Measurements from ENCODE around the gene ARHGAP19. TPM values are rescaled to one million over a fixed set of nuclear protein-coding genes. Genes with fewer than 3 reads are reported as not detected.

The ARHGAP19 gene
- total RNA-seq, 1 donor from 2014 or later: 9.8 TPM

DNA sequence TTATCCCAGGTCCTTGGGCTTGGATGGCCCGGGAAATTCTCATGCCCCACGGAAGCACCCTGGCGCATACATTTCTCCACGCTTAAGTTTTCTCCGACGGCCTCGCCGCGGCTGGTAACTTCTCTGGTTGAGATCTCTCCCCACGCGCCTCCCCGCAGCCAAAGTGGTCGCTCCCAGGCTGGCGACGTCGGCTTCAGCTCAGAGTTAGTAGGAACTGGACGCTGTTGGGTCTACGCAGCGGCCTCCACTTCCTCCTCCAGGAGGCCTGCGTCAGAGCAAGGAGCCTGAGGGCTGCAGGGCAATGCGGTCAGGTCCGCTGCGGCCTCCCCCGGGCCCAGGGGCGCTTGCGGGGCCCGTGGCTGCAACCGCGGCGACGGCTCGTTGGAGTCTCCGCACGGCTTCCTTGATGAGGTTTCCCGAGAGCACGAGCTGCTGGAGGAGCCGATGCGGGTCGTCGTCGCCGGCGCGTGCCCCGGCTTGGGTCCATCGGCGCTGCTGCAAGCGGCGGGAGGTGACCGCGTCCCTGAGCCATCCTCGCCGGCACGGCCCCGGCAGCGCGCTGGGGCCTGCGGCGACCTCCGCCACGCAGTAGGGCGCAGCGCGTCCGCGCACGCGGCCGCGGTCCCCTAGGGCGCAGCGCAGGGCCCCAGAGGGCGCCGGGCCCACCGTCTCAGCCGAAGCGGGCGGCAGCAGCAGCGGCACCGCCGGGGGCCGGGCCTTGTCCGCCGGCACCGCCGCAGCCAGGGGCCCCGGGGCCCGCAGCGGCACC is 41.3 kb upstream of the ARHGAP19 start:
- Mint-ChIP-seq H3K9me3 (ENCODE audit: unreplicated experiment) (peaks cover 10% of the 10 kb centered on the region), H3K4me1 (ENCODE audit: low read depth, unreplicated experiment) (peaks cover 40% of the 10 kb centered on the region), H3K36me3 (ENCODE audit: unreplicated experiment) (peaks cover 4% of the 10 kb centered on the region), H3K4me3 (ENCODE audit: unreplicated experiment) (peak overlapping the region; percentile 96), H3K27me3 (ENCODE audit: unreplicated experiment) (peaks cover 7% of the 10 kb centered on the region), H3K27ac (ENCODE audit: unreplicated experiment) (peak overlapping the region; percentile 78)
- TF ChIP-seq, protein P1, sequence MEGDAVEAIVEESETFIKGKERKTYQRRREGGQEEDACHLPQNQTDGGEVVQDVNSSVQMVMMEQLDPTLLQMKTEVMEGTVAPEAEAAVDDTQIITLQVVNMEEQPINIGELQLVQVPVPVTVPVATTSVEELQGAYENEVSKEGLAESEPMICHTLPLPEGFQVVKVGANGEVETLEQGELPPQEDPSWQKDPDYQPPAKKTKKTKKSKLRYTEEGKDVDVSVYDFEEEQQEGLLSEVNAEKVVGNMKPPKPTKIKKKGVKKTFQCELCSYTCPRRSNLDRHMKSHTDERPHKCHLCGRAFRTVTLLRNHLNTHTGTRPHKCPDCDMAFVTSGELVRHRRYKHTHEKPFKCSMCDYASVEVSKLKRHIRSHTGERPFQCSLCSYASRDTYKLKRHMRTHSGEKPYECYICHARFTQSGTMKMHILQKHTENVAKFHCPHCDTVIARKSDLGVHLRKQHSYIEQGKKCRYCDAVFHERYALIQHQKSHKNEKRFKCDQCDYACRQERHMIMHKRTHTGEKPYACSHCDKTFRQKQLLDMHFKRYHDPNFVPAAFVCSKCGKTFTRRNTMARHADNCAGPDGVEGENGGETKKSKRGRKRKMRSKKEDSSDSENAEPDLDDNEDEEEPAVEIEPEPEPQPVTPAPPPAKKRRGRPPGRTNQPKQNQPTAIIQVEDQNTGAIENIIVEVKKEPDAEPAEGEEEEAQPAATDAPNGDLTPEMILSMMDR (IDR thresholded peaks at IDR 0.05; ENCODE audit: partially characterized antibody, unreplicated experiment): no peak
- peak; percentile 58 for DNase-seq

- H3K4me1 Mint-ChIP-seq (ENCODE audit: low read depth, unreplicated experiment): peaks cover 44% of the 10 kb centered on the region
- TF ChIP-seq, protein P1 (IDR thresholded peaks at IDR 0.05; ENCODE audit: partially characterized antibody, unreplicated experiment): no peak
- H3K9me3 Mint-ChIP-seq (ENCODE audit: unreplicated experiment): peaks cover 10% of the 10 kb centered on the region
- H3K4me3 Mint-ChIP-seq (ENCODE audit: unreplicated experiment): peak overlapping the region; percentile 96
- H3K36me3 Mint-ChIP-seq (ENCODE audit: unreplicated experiment): peaks cover 4% of the 10 kb centered on the region
- H3K27ac Mint-ChIP-seq (ENCODE audit: unreplicated experiment): peak overlapping the region; percentile 78
- H3K27me3 Mint-ChIP-seq (ENCODE audit: unreplicated experiment): peaks cover 7% of the 10 kb centered on the region
- no peak for DNase-seq
Measured at GRCh38 chr10:97333351-97333600, 40.8 kb upstream of the ARHGAP19 start.

DNA sequence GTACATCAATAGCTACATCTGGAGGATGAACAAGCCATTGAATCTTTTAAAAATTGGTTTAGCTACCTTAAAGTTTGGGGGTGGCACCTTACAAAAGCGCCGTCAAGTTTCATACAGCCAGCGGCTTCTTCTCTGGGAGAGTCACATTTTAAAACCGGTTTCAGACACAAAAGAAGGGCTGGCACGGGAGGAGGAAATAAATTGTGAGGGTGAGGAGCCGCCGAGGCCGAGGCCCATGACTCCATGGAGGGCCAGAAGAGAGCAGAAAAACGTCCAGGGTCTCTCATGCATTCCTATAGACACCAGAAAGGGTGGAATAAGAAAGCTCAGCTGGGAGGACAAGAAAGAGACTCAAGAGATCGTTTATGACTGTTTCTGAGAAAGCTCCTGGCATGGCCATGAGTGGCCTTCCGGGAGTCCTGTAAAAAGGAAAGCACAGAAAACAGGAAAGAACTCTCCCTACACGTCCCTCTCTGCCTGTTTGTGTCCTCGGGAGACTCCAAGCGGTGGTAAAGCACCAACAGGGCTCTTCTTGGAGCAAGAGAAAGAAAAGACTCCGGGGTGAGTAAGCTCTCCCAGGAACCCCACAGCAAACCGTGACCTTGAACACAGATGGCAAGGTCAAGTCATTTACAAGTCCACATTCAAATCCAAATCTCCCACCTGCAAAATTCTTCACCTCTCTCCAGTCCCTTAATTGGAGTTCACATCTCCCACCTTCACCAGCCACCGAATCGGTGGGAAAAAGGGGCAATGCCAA is 40.3 kb upstream of the ARHGAP19 start:
- H3K36me3 Mint-ChIP-seq (ENCODE audit: unreplicated experiment): peaks cover 4% of the 10 kb centered on the region
- H3K9me3 Mint-ChIP-seq (ENCODE audit: unreplicated experiment): peaks cover 10% of the 10 kb centered on the region
- no peak for DNase-seq
- peaks cover 42% of the 10 kb centered on the region for H3K4me1 Mint-ChIP-seq (ENCODE audit: low read depth, unreplicated experiment)
- peak overlapping the region; percentile 96 for H3K4me3 Mint-ChIP-seq (ENCODE audit: unreplicated experiment)
- H3K27ac Mint-ChIP-seq (ENCODE audit: unreplicated experiment): peak overlapping the region; percentile 78
- peaks cover 7% of the 10 kb centered on the region for H3K27me3 Mint-ChIP-seq (ENCODE audit: unreplicated experiment)
- TF ChIP-seq, protein P1 (IDR thresholded peaks at IDR 0.05; ENCODE audit: partially characterized antibody, unreplicated experiment): no peak

DNA sequence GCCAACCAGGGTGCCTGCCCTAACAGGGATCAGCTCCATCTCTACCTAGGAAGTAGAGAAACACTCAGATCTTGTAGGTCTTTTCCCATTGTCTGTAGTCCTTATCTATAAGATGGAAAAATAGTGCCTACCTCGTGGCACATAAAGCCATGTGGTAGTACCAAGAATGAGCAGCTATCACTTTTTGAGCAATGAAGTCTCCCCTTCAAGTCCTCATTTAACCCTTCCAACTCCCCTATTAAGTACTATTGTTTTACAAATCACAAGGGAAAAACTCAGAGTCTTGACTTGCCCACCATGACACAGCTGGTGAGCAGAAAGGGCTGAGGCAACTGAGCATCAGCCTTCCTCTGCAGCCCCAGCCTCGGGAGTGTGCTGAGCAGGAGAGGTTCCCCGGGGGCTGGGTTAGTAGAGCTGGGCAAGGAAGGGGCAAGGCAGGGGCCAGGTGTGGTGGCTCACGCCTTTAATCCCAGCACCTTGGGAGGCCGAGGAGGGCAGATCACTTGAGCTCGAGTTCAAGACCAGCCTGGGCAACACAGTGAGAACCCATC is 38.8 kb upstream of the ARHGAP19 start:
- Mint-ChIP-seq H3K4me1 (ENCODE audit: low read depth, unreplicated experiment) (peaks cover 26% of the 10 kb centered on the region), H3K27me3 (ENCODE audit: unreplicated experiment) (peaks cover 4% of the 10 kb centered on the region), H3K27ac (ENCODE audit: unreplicated experiment) (no peak overlapping the region), H3K9me3 (ENCODE audit: unreplicated experiment) (peaks cover 10% of the 10 kb centered on the region), H3K36me3 (ENCODE audit: unreplicated experiment) (peaks cover 4% of the 10 kb centered on the region), H3K4me3 (ENCODE audit: unreplicated experiment) (peak overlapping the region; percentile 64)
- DNase-seq: no peak
- TF ChIP-seq, protein P1 (IDR thresholded peaks at IDR 0.05; ENCODE audit: partially characterized antibody, unreplicated experiment): no peak

- DNase-seq: no peak
- Mint-ChIP-seq H3K4me3 (ENCODE audit: unreplicated experiment) (no peak overlapping the region), H3K27ac (ENCODE audit: unreplicated experiment) (peak overlapping the region; percentile 69), H3K9me3 (ENCODE audit: unreplicated experiment) (peaks cover 7% of the 10 kb centered on the region), H3K27me3 (ENCODE audit: unreplicated experiment) (peaks cover 4% of the 10 kb centered on the region), H3K36me3 (ENCODE audit: unreplicated experiment) (peaks cover 4% of the 10 kb centered on the region), H3K4me1 (ENCODE audit: low read depth, unreplicated experiment) (peaks cover 30% of the 10 kb centered on the region)
- TF ChIP-seq, protein P1 (IDR thresholded peaks at IDR 0.05; ENCODE audit: partially characterized antibody, unreplicated experiment): no peak
Measured at GRCh38 chr10:97329766-97330165, 37.3 kb upstream of the ARHGAP19 start.

All from glutamatergic neuron (in vitro differentiated cells).